GM13976 (cell line): ENCODE results near the gene BEAN1.
A peak's percentile ranks its signal among the peaks of the same experiment; 100 is the strongest.

ENCODE experiments used
- DNase-seq: peaks from one replicate; pipeline ENCODE4 v3.0.0; 2012; ENCODE audit warnings: low spot score
- in situ Hi-C: fragments of 300-500 bp; cut with MboI; formaldehyde crosslinking; loops from one replicate; pipeline ENCODE4 v1.12.0; 2022; ENCODE audit warnings: low sequenced_read_pairs, mixed read lengths, inconsistent platforms; ENCODE audit not compliant: unreplicated experiment
- TF ChIP-seq, protein P1 (sequence below): IDR thresholded peaks from 2 replicates; pipeline ENCODE4 v1.5.1; 2012; ENCODE audit warnings: borderline replicate concordance, mild to moderate bottlenecking; ENCODE audit not compliant: insufficient read depth; ENCODE audit errors: extremely low read depth, missing control alignments, control extremely low read depth

The BEAN1 gene

DNA sequence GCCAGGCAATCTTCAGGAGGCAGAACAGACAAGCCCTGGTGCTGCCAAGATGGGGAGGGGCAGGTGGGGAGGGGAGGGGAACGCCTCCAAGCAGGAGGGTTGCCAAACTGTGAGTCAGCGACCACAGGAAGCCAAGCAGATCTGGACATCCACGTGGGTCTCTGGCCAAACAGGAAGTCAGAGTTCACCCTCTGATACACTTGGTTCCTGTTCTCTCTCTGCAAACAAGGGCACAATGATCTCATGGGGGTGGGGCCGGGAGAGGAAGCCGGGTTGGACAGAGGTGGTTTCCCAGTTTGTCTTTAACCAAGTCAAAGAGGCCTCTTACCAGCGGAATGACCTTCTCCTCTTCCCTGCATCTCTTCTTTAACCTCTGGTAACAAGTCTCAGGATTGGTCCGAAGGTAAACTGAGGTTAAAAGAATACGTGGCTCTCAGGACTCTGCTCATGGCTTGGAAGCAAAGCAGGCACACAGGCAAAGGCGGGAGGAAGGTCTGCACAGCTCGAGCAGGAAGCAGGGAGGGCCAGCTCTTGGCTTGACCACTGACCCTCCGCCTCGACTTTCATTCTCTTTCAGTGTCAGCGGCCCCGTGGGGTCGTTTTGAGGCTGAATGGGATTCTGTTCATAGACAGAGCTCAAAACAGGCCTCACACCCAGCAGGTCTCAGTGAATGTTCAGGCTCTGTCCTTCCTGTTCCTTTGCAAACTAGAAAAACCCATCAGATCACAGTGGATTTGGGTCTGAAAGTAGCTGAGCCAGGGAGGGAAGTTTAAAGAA lies 89.9 kb downstream of the BEAN1 start:
- in situ Hi-C loops, result no loop called here
- TF ChIP-seq, protein P1, sequence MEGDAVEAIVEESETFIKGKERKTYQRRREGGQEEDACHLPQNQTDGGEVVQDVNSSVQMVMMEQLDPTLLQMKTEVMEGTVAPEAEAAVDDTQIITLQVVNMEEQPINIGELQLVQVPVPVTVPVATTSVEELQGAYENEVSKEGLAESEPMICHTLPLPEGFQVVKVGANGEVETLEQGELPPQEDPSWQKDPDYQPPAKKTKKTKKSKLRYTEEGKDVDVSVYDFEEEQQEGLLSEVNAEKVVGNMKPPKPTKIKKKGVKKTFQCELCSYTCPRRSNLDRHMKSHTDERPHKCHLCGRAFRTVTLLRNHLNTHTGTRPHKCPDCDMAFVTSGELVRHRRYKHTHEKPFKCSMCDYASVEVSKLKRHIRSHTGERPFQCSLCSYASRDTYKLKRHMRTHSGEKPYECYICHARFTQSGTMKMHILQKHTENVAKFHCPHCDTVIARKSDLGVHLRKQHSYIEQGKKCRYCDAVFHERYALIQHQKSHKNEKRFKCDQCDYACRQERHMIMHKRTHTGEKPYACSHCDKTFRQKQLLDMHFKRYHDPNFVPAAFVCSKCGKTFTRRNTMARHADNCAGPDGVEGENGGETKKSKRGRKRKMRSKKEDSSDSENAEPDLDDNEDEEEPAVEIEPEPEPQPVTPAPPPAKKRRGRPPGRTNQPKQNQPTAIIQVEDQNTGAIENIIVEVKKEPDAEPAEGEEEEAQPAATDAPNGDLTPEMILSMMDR, result no peak
- peak; percentile 96 for DNase-seq

DNA sequence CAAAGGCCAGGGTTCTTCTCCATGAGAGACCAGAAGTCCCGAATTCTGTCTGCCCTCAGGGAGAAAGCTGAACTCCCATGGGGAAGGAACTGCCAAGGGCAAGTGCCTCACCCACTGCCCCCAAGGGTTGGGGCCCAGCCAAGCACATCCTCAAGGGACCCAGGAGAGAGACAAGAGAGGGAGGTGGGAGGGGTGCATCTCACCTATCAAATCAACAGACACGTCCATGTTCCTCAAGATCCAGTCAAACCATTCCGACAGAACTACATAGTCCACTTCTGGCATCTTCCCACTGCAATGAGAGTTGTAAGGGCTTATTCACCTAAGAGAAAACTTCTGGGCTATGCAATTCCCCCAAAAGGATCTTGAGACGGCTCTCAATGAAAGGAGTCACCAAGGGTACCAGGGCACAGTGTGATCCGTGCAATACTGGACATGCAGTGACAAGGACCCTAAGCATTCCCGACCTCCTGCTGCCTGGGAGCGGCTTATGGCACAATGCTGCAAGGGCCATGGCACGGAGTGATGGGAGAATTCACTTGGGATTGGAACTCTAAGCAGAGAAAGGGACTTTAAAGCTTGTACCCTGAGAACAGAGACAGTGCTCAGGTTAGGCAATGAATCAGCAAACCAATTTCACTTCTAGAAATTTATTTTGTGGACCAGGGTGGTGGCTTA lies 90.6 kb downstream of the BEAN1 start:
- DNase-seq, result no peak
- TF ChIP-seq, protein P1, result no peak
- in situ Hi-C loops, result no loop called here

DNA sequence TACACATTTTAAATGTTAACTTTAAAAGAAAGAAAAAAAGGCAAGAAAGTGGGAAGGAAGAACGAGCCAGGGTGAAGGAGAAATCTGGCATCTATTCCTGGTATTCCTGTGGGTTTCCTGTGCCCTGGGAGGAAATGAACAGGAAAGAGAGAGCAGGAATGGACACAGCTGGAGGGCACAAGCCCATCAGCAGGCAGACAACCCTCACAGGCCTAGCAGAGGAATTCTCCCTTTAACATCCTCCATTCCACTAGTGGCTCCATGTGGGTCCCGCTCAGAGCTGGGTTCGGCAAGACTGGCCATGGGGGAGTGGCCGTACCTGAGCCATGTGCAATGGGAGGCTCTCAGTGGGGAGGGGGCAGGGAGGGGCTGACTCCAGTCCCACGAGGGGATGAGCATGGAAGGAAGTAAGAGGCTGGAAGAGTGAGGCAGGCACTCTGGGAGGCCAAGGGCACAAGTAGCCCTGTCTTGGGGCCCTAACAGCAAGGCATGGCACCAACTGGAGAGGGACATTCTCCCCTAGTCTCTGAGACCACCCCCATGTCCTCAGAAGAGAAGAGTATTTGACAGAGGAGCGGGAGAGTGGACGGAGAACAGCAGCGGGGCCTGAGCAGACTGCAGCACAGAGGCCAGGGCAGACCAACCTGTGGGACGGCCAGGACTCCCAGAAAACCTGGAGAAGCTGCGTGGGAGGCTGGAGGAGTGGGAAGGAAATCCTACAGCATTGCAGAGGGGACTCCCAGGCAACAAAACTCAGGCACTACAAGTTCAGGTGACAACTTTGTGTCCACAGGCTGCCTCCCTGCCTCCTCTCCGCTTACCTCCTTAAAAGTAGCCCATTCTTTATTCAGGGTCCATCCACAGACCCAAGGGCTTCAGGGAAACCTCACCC lies 92.6 kb downstream of the BEAN1 start:
- in situ Hi-C loops, result no loop called here
- TF ChIP-seq, protein P1, result no peak

DNA sequence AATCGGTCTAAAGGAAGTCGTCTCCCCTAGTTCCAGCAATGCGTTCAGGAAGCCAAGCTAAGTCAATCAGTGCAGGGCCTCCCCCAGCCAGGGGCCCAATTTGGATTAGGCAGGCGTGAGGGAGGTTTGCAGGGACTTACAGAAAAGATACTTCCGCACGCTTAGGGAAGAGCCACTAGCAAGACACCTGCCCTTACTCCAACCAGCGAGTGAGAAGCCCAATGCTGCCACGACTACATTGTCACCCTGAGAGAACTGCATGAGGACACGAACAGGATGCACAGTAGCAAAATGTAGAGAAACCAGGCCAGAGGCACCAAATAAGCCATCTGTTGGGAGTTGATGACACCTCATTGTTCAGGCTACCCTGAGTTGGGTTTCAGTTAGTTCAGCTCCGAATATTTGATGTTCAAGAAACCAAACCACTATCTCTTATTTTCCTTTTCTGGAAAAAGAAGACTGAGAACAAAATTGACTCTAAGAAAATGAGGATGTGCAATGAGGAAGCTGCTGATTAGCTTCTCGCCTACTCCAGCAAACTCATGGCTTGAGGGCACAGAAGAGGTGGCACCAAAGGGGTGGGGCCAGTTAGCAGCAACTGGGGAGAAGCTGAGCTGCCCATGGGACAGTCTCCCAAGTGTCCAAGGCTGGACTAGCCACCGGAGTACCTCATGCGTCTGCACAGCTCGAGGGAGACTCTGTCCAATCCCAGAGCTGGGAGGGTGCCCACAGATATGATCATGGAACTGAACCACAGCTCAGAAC lies 93.5 kb downstream of the BEAN1 start:
- DNase-seq, result no peak
- in situ Hi-C loops, result no loop called here

More for the DNA sequence above, 92.6 kb downstream of the BEAN1 start:
- DNase-seq, result no peak

DNA sequence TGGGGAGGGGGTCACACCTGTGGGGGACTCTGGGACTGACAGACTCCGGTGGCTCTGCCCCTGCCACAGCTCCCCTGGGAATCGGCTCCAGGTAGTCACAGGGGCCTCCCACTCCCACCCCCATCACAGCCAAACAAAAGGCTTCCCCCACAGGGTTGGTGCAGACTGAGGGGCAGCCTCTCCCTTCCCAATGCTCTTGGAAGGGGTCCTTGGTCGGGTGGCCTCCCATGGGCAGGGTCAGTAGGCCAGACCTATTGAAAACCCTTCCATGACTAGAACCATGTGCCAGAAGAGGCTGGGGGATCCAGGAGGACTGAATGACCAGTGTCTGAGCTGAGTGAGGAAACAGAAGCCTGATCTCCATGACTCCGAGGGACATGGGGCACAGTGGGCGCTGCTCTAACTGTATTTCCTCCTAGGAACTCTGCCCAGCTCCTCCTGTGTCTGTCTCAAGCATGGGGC lies 94.2 kb downstream of the BEAN1 start:
- no peak for DNase-seq
- TF ChIP-seq, protein P1, result no peak
- in situ Hi-C loops, result no loop called here

More for the DNA sequence above, 93.5 kb downstream of the BEAN1 start:
- TF ChIP-seq, protein P1, result no peak
